IMR-90 (cell line): ENCODE measurements around the gene TMEM204.

Experiments
- BHLHE40 ChIP-seq: fragments of 150-350 bp; IDR thresholded peaks from 2 replicates; pipeline ENCODE4 v1.6.1; 2016; ENCODE audit warnings: mild to moderate bottlenecking, low read depth, low read length
- CTCF ChIP-seq: conservative IDR thresholded peaks from 2 replicates; pipeline ENCODE4 v1.5.1; 2012; ENCODE audit warnings: mild to moderate bottlenecking, low read depth, low read length, improper control_type of control experiment
- ELK1 ChIP-seq: fragments of 150-350 bp; IDR thresholded peaks from 2 replicates; pipeline ENCODE4 v1.6.1; 2016; ENCODE audit warnings: low read depth, mild to moderate bottlenecking, low read length, moderate library complexity, borderline replicate concordance
- FOS ChIP-seq: fragments of 150-350 bp; IDR thresholded peaks from 2 replicates; pipeline ENCODE4 v1.6.1; 2016; ENCODE audit warnings: low read depth, low read length
- MAFK ChIP-seq: IDR thresholded peaks from 2 replicates; pipeline ENCODE4 v1.6.1; 2012; ENCODE audit warnings: low read depth, low read length, improper control_type of control experiment
- POLR2A ChIP-seq: IDR thresholded peaks from 2 replicates; pipeline ENCODE4 v1.6.1; 2012; ENCODE audit warnings: mild to moderate bottlenecking, low read depth, low read length
- RAD21 ChIP-seq: IDR thresholded peaks from 2 replicates; pipeline ENCODE4 v1.6.1; 2012; ENCODE audit warnings: low read length, improper control_type of control experiment
- RCOR1 ChIP-seq: IDR thresholded peaks from 2 replicates; pipeline ENCODE4 v1.6.1; 2012; ENCODE audit warnings: mild to moderate bottlenecking, low read length, improper control_type of control experiment; ENCODE audit not compliant: insufficient replicate concordance
- RFX5 ChIP-seq: IDR thresholded peaks from 2 replicates; pipeline ENCODE4 v1.8.0; 2012; ENCODE audit warnings: low read depth, mild to moderate bottlenecking, low read length, moderate library complexity
- SMC3 ChIP-seq: fragments of 150-350 bp; IDR thresholded peaks from 2 replicates; pipeline ENCODE4 v1.6.1; 2016; ENCODE audit warnings: low read depth, mild to moderate bottlenecking, antibody characterized with exemption, low read length, moderate library complexity

- TF ChIP-seq CTCF, result no peak
- TF ChIP-seq RCOR1, result no peak
- TF ChIP-seq RFX5, result no peak
- no peak for TF ChIP-seq RAD21
- TF ChIP-seq FOS, result no peak
- no peak for TF ChIP-seq ELK1
- TF ChIP-seq POLR2A, result no peak
- TF ChIP-seq SMC3, result no peak
- no peak for TF ChIP-seq MAFK
- TF ChIP-seq BHLHE40, result no peak
Measured at GRCh38 chr16:1550069-1550468, 16.6 kb downstream of the TMEM204 start.
